Small intestine (tissue), 7 donors: Measurements from ENCODE around the gene MTR. TPM values are rescaled to one million over a fixed set of nuclear protein-coding genes. Genes with fewer than 3 reads are reported as not detected.

Experiments
- DNase-seq, 2 donors: peaks; one replicate each; pipeline versions ENCODE4 v3.0.0 to v3.0.0-alpha.2; 2013
- FAIRE-seq: peaks from 2 replicates; lab custom pipeline; 2012; peaks lifted over from hg19 to GRCh38; lab: Jason Lieb, UNC
- H3K27ac ChIP-seq, 3 donors: one replicate each; pipeline ENCODE4 v1.5.1; 2013; ENCODE audit warnings: low read length in 2 of 3, mild to moderate bottlenecking in 2 of 3, control low read depth in 1 of 3, inconsistent platforms in 1 of 3, low read depth in 1 of 3, moderate library complexity in 1 of 3
- H3K27me3 ChIP-seq, 3 donors: one replicate each; pipeline ENCODE4 v1.6.1; 2013; ENCODE audit warnings: low read length in 3 of 3, inconsistent platforms in 1 of 3; ENCODE audit not compliant: control insufficient read depth in 3 of 3, insufficient read depth in 3 of 3
- H3K36me3 ChIP-seq, 3 donors: one replicate each; pipeline ENCODE4 v1.6.1; 2013; ENCODE audit warnings: low read length in 3 of 3, inconsistent platforms in 1 of 3, low read depth in 1 of 3, mild to moderate bottlenecking in 1 of 3, moderate library complexity in 1 of 3; ENCODE audit not compliant: control insufficient read depth in 3 of 3, insufficient read depth in 2 of 3
- H3K4me1 ChIP-seq, 3 donors: one replicate each; pipeline ENCODE4 v1.6.1; 2013; ENCODE audit warnings: low read length in 2 of 3, inconsistent platforms in 1 of 3, low read depth in 1 of 3, mild to moderate bottlenecking in 1 of 3, moderate library complexity in 1 of 3; ENCODE audit not compliant: control insufficient read depth in 3 of 3, insufficient read depth in 2 of 3
- H3K4me3 ChIP-seq, 3 donors: one replicate each; pipeline ENCODE4 v1.5.1; 2013; ENCODE audit warnings: low read length in 3 of 3, control low read depth in 1 of 3, inconsistent platforms in 1 of 3, low read depth in 1 of 3, mild to moderate bottlenecking in 1 of 3, moderate library complexity in 1 of 3
- H3K9me3 ChIP-seq, 2 donors: one replicate each; pipeline ENCODE4 v1.6.1; 2013; ENCODE audit warnings: low read depth in 1 of 2, low read length in 1 of 2; ENCODE audit not compliant: control insufficient read depth in 2 of 2, insufficient read depth in 1 of 2
- WGBS, 3 donors: extraction: QIAGEN DNeasy Blood & Tissue Kit; methylation state at CpG; one replicate each; pipeline ENCODE4 v1.1.7; 2013; 5-methylcytosine and 5-hydroxymethylcytosine counted together
- polyA plus RNA-seq, 4 donors: library from polyadenylated mRNA; stranded (reverse) in 3 of 4; unstranded in 1 of 4; fragments of 200-250 nt in 3 of 4; fragments of 120-200 nt in 1 of 4; gene quantifications; one replicate each; pipeline versions ENCODE4 v1.2.1 to v1.2.3, GENCODE V29; 2013
- donor health status: healthy with polysubstance abuse.
- donor health status: control.
- donor health status: control.
- donor health status: Bipolar disorder and iron deficiency.
- donor health status: healthy.

Gene MTR
- polyA plus RNA-seq, 4 donors = 2.2 to 17.8 (median 4.5) TPM

DNA sequence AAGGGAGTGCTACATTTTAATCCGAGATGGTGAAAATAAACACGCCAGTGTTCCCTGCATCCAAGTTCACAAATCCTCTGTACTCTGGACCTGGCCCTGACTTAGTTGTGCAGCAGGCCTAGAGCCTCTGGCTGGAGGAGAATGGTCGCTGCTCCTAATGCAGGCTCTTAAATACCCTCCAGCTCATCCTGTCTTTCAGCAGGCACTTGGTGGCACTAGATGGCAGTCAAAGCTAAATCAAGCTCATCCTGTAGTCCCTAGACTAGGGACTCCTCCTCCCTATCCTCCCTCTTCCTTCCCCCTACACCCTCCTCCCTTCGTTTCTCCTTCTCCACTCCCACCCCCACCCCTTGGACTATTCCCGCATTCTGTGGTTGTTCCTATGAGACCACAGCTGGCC lies 41.6 kb upstream of the MTR start:
- Histone ChIP-seq H3K27me3 (no peaks in the 10 kb centered on the region), H3K27ac (no peak overlapping the region), H3K9me3 (no peaks in the 10 kb centered on the region), H3K36me3 (no peaks in the 10 kb centered on the region), H3K4me3 (no peak overlapping the region), H3K4me1 (no peaks in the 10 kb centered on the region)
- FAIRE-seq = no peak
- peak; percentile 25 to 31 for DNase-seq
- 37 to 54% (median 51%) methylated on average over 5 of the region's 5 CpGs for WGBS, 3 donors

DNA sequence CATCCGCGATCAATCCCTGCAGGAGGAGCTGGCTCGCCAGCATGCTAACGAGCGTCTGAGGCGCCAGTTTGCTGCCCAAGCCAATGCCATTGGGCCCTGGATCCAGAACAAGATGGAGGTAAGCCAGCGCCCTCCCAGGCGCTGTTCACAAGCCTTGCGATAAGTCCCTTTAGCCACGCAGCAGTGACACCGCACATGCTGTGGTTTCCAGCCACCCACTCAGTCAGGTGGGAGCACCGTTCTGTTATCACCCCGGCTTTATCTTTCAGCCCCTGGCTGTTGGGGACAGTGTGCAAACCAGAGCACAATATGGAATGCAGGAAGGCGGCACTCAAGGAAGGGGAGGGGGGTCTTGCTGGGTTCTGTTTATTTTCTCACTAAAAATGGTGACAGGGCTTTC lies 41.1 kb upstream of the MTR start:
- FAIRE-seq = no peak
- H3K36me3 ChIP-seq = no peaks in the 10 kb centered on the region
- no peak for DNase-seq
- 84 to 87% (median 86%) methylated on average over 14 of the region's 14 CpGs for WGBS, 3 donors
- H3K4me3 ChIP-seq = no peak overlapping the region
- H3K4me1 ChIP-seq = no peaks in the 10 kb centered on the region
- no peaks in the 10 kb centered on the region for H3K9me3 ChIP-seq
- H3K27ac ChIP-seq = no peak overlapping the region
- H3K27me3 ChIP-seq = no peaks in the 10 kb centered on the region

DNA sequence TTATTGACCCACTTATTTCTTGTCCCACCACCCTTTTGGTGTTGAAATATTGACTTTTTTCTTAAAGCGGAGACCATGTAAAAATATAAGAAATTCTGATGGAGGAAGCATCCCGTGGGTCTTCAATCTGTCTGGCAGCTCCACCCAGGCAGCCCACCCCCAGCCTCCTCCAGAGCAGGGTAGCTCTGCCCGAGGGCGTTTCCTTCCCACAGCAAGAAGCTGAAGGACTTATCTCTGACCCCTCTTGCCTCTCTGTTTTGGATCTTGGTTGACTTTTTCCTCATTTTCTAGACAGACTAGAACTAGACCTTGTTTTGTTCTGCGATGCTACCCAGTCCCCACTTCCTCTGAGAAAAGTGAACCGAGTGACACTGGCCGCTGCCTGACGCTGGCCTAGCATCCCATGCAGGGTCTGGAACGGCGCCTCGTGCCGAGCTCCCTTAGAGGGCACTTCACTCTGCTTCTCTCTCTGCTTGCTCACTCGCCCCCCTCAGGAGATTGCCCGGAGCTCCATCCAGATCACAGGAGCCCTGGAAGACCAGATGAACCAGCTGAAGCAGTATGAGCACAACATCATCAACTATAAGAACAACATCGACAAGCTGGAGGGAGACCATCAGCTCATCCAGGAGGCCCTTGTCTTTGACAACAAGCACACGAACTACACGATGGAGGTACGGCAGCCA lies 40.4 kb upstream of the MTR start:
- Histone ChIP-seq H3K4me3 (no peak overlapping the region), H3K4me1 (no peaks in the 10 kb centered on the region), H3K9me3 (no peaks in the 10 kb centered on the region), H3K36me3 (no peaks in the 10 kb centered on the region), H3K27ac (no peak overlapping the region), H3K27me3 (no peaks in the 10 kb centered on the region)
- WGBS, 3 donors = 88 to 90% (median 90%) methylated on average over 18 of the region's 18 CpGs
- FAIRE-seq (no peak), DNase-seq (no peak)

DNA sequence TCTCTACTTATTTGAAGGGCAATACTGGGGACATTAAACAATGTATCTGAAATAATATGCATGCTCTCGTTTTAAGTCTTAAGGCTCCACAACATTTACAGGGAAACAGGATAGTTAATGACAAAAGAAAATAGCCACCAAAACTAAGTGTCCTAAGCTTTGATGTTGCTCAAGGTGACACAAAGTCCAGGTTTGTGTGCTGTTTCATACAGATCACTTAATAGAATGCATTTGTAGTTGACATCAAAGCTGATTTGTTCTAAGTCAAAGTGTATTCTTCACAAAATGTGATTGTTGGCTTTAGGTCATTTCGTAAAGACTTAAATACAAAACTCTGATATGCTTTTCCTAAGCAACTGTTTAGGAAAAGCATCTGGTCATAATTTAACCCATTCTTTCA lies 37.5 kb upstream of the MTR start:
- no peak for FAIRE-seq
- WGBS, 3 donors = 70 to 82% (median 79%) methylated on average over 2 of the region's 2 CpGs

DNA sequence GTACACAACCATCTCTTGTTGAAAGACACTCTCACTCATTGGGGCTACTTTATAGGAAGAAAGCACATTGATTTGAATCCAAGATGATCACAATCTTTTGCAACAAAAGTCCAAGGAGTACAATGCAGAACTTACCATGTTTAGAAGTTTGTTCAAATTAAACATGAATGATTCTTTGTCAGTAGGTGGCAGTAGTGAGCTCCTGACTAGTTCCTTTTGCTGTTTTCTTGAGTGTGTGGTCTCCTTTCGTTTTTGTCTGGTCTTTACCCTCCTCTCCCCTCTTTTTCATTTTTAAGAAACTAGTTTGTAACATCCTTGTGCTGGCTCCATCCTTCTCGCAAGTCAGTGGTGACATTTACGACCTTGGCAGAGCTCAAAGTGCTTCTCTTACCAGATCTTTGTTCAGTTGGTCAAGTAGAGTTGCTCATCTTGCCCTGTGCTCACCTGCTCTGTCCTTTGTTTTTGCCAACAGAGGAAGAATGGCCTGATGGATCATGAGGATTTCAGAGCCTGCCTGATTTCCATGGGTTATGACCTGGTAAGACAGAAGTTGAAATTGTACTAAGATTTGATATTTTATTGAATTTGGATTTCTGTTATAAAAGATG lies 35.7 kb upstream of the MTR start:
- no peaks in the 10 kb centered on the region for H3K9me3 ChIP-seq
- no peak overlapping the region for H3K4me3 ChIP-seq
- DNase-seq = peak; percentile 52
- H3K27me3 ChIP-seq = no peaks in the 10 kb centered on the region
- WGBS, 3 donors = 15 to 37% (median 19%) methylated on average over 3 of the region's 3 CpGs
- no peak for FAIRE-seq
- no peaks in the 10 kb centered on the region for H3K36me3 ChIP-seq
- H3K27ac ChIP-seq = no peak overlapping the region
- no peaks in the 10 kb centered on the region for H3K4me1 ChIP-seq

More for the DNA sequence above, 37.5 kb upstream of the MTR start:
- Histone ChIP-seq H3K4me3 (no peak overlapping the region), H3K9me3 (no peaks in the 10 kb centered on the region), H3K36me3 (no peaks in the 10 kb centered on the region), H3K27ac (no peak overlapping the region), H3K4me1 (no peaks in the 10 kb centered on the region), H3K27me3 (no peaks in the 10 kb centered on the region)
- no peak for DNase-seq

DNA sequence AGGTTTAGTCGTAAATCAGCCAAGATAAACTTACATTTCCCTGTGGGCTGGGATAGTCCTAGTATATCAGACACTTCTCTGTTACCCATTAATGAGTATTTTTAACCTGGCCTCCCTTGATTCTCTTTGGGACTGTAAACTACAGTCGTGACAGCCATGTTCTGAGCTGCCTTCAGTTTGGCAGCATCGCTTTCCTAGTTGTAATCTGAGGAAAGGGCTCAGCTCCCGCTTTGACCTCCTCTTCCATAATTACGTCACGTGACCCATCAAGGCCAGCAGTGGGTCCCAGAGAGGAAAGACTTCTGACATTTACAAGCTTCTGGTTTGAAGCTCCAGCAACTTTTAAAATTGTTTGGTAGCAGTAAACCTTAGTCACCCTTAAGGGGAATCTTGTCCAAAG lies 34.6 kb upstream of the MTR start:
- FAIRE-seq (no peak), DNase-seq (no peak)
- Histone ChIP-seq H3K9me3 (no peaks in the 10 kb centered on the region), H3K27me3 (no peaks in the 10 kb centered on the region), H3K27ac (no peak overlapping the region), H3K36me3 (no peaks in the 10 kb centered on the region), H3K4me1 (no peaks in the 10 kb centered on the region), H3K4me3 (no peak overlapping the region)
- WGBS, 3 donors = 79 to 86% (median 82%) methylated on average over 6 of the region's 6 CpGs

DNA sequence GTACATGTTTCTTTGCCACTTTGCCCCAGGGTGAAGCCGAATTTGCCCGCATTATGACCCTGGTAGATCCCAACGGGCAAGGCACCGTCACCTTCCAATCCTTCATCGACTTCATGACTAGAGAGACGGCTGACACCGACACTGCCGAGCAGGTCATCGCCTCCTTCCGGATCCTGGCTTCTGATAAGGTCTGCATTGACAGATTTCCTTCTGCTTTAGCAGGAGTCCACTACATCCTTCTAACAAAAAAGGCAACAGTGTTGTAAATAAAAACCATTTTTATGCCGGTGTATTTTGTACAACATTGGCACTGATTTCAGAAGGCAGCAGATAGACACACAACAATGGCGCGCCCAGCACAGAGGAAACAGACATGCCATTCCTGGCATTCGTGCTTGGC lies 34.1 kb upstream of the MTR start:
- WGBS, 3 donors = 91 to 95% (median 92%) methylated on average over 14 of the region's 14 CpGs
- Histone ChIP-seq H3K4me1 (no peaks in the 10 kb centered on the region), H3K4me3 (no peak overlapping the region), H3K9me3 (no peaks in the 10 kb centered on the region), H3K27me3 (no peaks in the 10 kb centered on the region), H3K36me3 (no peaks in the 10 kb centered on the region), H3K27ac (no peak overlapping the region)
- no peak for FAIRE-seq
- DNase-seq = no peak

DNA sequence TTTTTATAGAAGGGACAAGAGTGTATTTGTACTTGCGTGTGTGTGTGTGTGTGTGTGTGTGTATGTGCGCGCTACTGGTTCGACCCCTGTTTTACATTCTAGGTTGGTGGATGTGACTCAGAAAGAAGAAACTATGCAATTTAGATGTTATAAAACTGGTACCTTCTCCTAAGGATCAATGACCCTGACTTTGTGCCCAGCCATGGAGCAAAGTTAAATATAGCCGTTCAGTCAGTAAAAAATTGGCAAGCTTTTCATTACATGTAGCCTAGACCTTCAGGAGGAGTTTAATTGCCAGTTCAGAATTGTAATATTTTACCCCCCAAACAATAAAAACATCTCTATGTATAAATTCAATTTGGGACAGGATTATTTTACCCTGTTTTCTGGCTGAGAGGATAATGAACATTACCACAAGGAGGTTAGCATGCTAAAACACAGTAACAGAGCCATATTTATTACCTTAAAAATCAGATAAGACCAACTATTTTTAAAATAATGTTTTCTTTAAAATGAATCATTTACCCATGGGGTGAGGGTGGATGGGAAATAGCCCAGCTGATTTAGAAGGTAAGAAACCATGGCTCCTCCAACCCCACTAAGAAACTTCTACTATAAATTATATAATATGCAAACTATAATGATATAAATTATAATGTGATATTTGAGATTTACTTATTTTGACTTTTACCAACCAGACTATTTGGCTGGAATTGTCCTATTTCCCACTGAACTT lies 33.5 kb upstream of the MTR start:
- FAIRE-seq (no peak), DNase-seq (no peak)
- H3K27ac ChIP-seq = no peak overlapping the region
- no peaks in the 10 kb centered on the region for H3K9me3 ChIP-seq
- H3K4me1 ChIP-seq = no peaks in the 10 kb centered on the region
- no peaks in the 10 kb centered on the region for H3K36me3 ChIP-seq
- no peak overlapping the region for H3K4me3 ChIP-seq
- no peaks in the 10 kb centered on the region for H3K27me3 ChIP-seq
- WGBS, 3 donors = 75 to 78% (median 78%) methylated on average over 5 of the region's 5 CpGs
